ENCODE data around the gene COL4A6.

- TF ChIP-seq ZNF510 (tag by site-specific recombination; IDR thresholded peaks at IDR 0.05; ENCODE audit: insufficient replicate concordance) (no peak), TCF7L2 (IDR thresholded peaks at IDR 0.05; ENCODE audit: borderline replicate concordance, low read depth, low read length) (no peak), SCRT1 (tag by site-specific recombination; IDR thresholded peaks at IDR 0.05; ENCODE audit: borderline replicate concordance) (no peak), ZNF133 (tag by site-specific recombination; IDR thresholded peaks at IDR 0.05) (no peak)
- TF ChIP-seq, protein P1, sequence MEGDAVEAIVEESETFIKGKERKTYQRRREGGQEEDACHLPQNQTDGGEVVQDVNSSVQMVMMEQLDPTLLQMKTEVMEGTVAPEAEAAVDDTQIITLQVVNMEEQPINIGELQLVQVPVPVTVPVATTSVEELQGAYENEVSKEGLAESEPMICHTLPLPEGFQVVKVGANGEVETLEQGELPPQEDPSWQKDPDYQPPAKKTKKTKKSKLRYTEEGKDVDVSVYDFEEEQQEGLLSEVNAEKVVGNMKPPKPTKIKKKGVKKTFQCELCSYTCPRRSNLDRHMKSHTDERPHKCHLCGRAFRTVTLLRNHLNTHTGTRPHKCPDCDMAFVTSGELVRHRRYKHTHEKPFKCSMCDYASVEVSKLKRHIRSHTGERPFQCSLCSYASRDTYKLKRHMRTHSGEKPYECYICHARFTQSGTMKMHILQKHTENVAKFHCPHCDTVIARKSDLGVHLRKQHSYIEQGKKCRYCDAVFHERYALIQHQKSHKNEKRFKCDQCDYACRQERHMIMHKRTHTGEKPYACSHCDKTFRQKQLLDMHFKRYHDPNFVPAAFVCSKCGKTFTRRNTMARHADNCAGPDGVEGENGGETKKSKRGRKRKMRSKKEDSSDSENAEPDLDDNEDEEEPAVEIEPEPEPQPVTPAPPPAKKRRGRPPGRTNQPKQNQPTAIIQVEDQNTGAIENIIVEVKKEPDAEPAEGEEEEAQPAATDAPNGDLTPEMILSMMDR (tag by site-specific recombination; IDR thresholded peaks at IDR 0.05): no peak
Observed at GRCh38 chrX:108178143-108178498, 260.1 kb downstream of the COL4A6 start.
